H1 (cell line): ENCODE measurements around the gene NR2F2. TPM values are rescaled to one million over a fixed set of nuclear protein-coding genes. Genes with fewer than 3 reads are reported as not detected.
A peak's percentile ranks its signal among the peaks of the same experiment; 100 is the strongest.

Experiments used
- CTCF ChIA-PET: fragments of 300-600 bp; sonication (Branson Sonifier 250); formaldehyde crosslinking; loops from one replicate; lab custom pipeline; 2021; ENCODE audit not compliant: partially characterized antibody; lab: Charles Lee
- POLR2A ChIA-PET: fragments of 300-600 bp; sonication (Branson Sonifier 250); formaldehyde crosslinking; loops from one replicate; lab custom pipeline; 2021; ENCODE audit warnings: inconsistent platforms; ENCODE audit not compliant: partially characterized antibody; lab: Charles Lee
- DNase-seq, 2 experiments: peaks; one replicate each; pipeline versions ENCODE4 v3.0.0 to v3.0.0-alpha.2; 2010 to 2022; ENCODE audit warnings: low spot score in 2 of 2, low read depth in 1 of 2, mixed read lengths in 1 of 2
- FAIRE-seq: peaks from 2 replicates; lab custom pipeline; 2011; peaks lifted over from hg19 to GRCh38; lab: Jason Lieb, UNC
- H2AFZ ChIP-seq: 2 replicates; pipeline ENCODE4 v1.8.1; 2012; ENCODE audit warnings: low read length, inconsistent platforms
- H2AK5ac ChIP-seq: 2 replicates; pipeline ENCODE4 v1.6.1; 2013; ENCODE audit warnings: low read depth, low read length
- H2BK120ac ChIP-seq: replicated peaks from 2 replicates; pipeline ENCODE3; 2013; ENCODE audit warnings: low read depth, low read length, inconsistent platforms
- H2BK12ac ChIP-seq: 2 replicates; pipeline ENCODE4 v1.6.1; 2013; ENCODE audit warnings: low read depth, low read length
- H2BK15ac ChIP-seq: 2 replicates; pipeline ENCODE4 v1.6.1; 2013; ENCODE audit warnings: low read length
- H2BK20ac ChIP-seq: 2 replicates; pipeline ENCODE4 v1.6.1; 2013; ENCODE audit warnings: low read length
- H2BK5ac ChIP-seq: 2 replicates; pipeline ENCODE4 v1.6.1; 2013; ENCODE audit warnings: low read depth, low read length
- H3K14ac ChIP-seq: 2 replicates; pipeline ENCODE4 v1.6.1; 2013; ENCODE audit warnings: inconsistent platforms; ENCODE audit not compliant: insufficient read length
- H3K18ac ChIP-seq: 2 replicates; pipeline ENCODE4 v1.6.1; 2013; ENCODE audit warnings: low read length; ENCODE audit errors: extremely low read depth
- H3K23ac ChIP-seq: 2 replicates; pipeline ENCODE4 v1.6.1; 2013; ENCODE audit warnings: inconsistent platforms; ENCODE audit not compliant: insufficient read length
- H3K23me2 ChIP-seq: 2 replicates; pipeline ENCODE4 v1.6.1; 2013; ENCODE audit warnings: low read depth, low read length
- H3K27ac ChIP-seq: 2 replicates; pipeline ENCODE4 v1.6.1; 2011; ENCODE audit warnings: low read depth, low read length, inconsistent platforms
- H3K27me3 ChIP-seq, 4 experiments: replicated peaks in 1 of 4; 1 replicate in 1 of 4; 2 replicates in 3 of 4; pipeline versions ENCODE4 v1.6.1 to v1.8.1; 2011 to 2013; ENCODE audit warnings: low read length in 3 of 4, mild to moderate bottlenecking in 3 of 4, inconsistent platforms in 2 of 4, mixed read lengths in 2 of 4, moderate library complexity in 1 of 4; ENCODE audit not compliant: control insufficient read depth in 3 of 4, insufficient read depth in 3 of 4; ENCODE audit errors: extremely low read depth in 1 of 4
- H3K36me3 ChIP-seq, 4 experiments: 2 replicates each; pipeline versions ENCODE4 v1.6.1 to v1.8.1; 2011 to 2013; ENCODE audit warnings: mild to moderate bottlenecking in 4 of 4, low read length in 3 of 4, moderate library complexity in 2 of 4, control low read depth in 1 of 4, inconsistent platforms in 1 of 4; ENCODE audit not compliant: insufficient read depth in 4 of 4, control insufficient read depth in 2 of 4
- H3K4ac ChIP-seq: replicated peaks from 2 replicates; pipeline ENCODE3; 2013; ENCODE audit warnings: low read length, low read depth, mixed read lengths, inconsistent platforms; ENCODE audit not compliant: insufficient read length
- H3K4me1 ChIP-seq, 4 experiments: replicated peaks in 1 of 4; 1 replicate in 1 of 4; 2 replicates in 3 of 4; pipeline versions ENCODE4 v1.6.1 to v1.8.1; 2011 to 2013; ENCODE audit warnings: low read length in 3 of 4, inconsistent platforms in 2 of 4, mixed read lengths in 1 of 4; ENCODE audit not compliant: insufficient read depth in 4 of 4, control insufficient read depth in 3 of 4
- H3K4me2 ChIP-seq, 2 experiments: 2 replicates each; pipeline versions ENCODE4 v1.6.1 to v1.8.1; 2011 to 2013; ENCODE audit warnings: low read depth in 2 of 2, low read length in 2 of 2, control low read depth in 1 of 2, inconsistent platforms in 1 of 2, mild to moderate bottlenecking in 1 of 2; ENCODE audit not compliant: insufficient read depth in 1 of 2
- H3K4me3 ChIP-seq, 4 experiments: fragments of 200-600, 300-600 bp in 1 of 4; sonication (generic), shearing (Covaris generic), sonication (Bioruptor Twin) in 1 of 4; 2 replicates each; pipeline versions ENCODE4 v1.5.1 to v1.8.1; 2011 to 2016; ENCODE audit warnings: low read length in 4 of 4, low read depth in 3 of 4, control low read depth in 2 of 4, inconsistent platforms in 2 of 4, mild to moderate bottlenecking in 2 of 4, mixed read lengths in 1 of 4, moderate library complexity in 1 of 4; ENCODE audit not compliant: insufficient read depth in 2 of 4; ENCODE audit errors: extremely low read depth in 1 of 4
- H3K56ac ChIP-seq: replicated peaks from 2 replicates; pipeline ENCODE3; 2013; ENCODE audit warnings: low read depth, mild to moderate bottlenecking, mixed read lengths, low read length, inconsistent platforms; ENCODE audit not compliant: insufficient read length
- H3K79me1 ChIP-seq: 2 replicates; pipeline ENCODE4 v1.6.1; 2013; ENCODE audit warnings: low read depth, low read length, control low read depth
- H3K79me2 ChIP-seq, 2 experiments: 2 replicates each; pipeline versions ENCODE4 v1.6.1 to v1.8.1; 2012 to 2013; ENCODE audit warnings: low read length in 2 of 2, mild to moderate bottlenecking in 2 of 2, inconsistent platforms in 1 of 2; ENCODE audit not compliant: insufficient read depth in 2 of 2, control insufficient read depth in 1 of 2
- H3K9ac ChIP-seq, 4 experiments: replicated peaks in 1 of 4; 1 replicate in 1 of 4; 2 replicates in 3 of 4; pipeline versions ENCODE4 v1.6.1 to v1.8.1; 2011 to 2013; ENCODE audit warnings: low read depth in 3 of 4, low read length in 3 of 4, control low read depth in 2 of 4, mild to moderate bottlenecking in 2 of 4, moderate library complexity in 2 of 4, inconsistent platforms in 1 of 4; ENCODE audit errors: extremely low read depth in 1 of 4
- H3K9me3 ChIP-seq, 2 experiments: 2 replicates each; pipeline versions ENCODE4 v1.6.1 to v1.8.1; 2012 to 2013; ENCODE audit warnings: mild to moderate bottlenecking in 2 of 2, moderate library complexity in 2 of 2, control low read depth in 1 of 2, inconsistent platforms in 1 of 2, low read depth in 1 of 2, low read length in 1 of 2, mixed read lengths in 1 of 2; ENCODE audit not compliant: insufficient read depth in 2 of 2
- H4K20me1 ChIP-seq, 2 experiments: replicated peaks in 1 of 2; 2 replicates each; pipeline versions ENCODE3 to v1.8.1; 2011 to 2013; ENCODE audit warnings: inconsistent platforms in 2 of 2, low read length in 2 of 2, mild to moderate bottlenecking in 1 of 2; ENCODE audit not compliant: insufficient read depth in 2 of 2, control insufficient read depth in 1 of 2
- H4K5ac ChIP-seq: 2 replicates; pipeline ENCODE4 v1.6.1; 2013; ENCODE audit warnings: low read length, low read depth, mixed read lengths, inconsistent platforms; ENCODE audit not compliant: insufficient read length
- H4K8ac ChIP-seq: 2 replicates; pipeline ENCODE4 v1.8.0; 2013; ENCODE audit warnings: mild to moderate bottlenecking, moderate library complexity, low read length, inconsistent platforms; ENCODE audit not compliant: insufficient read depth; ENCODE audit errors: extremely low read depth
- H4K91ac ChIP-seq: replicated peaks from 2 replicates; pipeline ENCODE3; 2013; ENCODE audit warnings: low read length, mixed read lengths, inconsistent platforms; ENCODE audit not compliant: insufficient read length
- ASH2L ChIP-seq: fragments of 200-600, 300-600 bp; sonication (generic); IDR thresholded peaks from one replicate; pipeline ENCODE4 v1.7.1; 2017; ENCODE audit warnings: low read length
- BACH1 ChIP-seq: IDR thresholded peaks from 2 replicates; pipeline ENCODE4 v1.6.1; 2012; ENCODE audit warnings: low read length, improper control_type of control experiment
- CBX5 ChIP-seq: fragments of 300-800, 300-1000 bp; sonication (generic); IDR thresholded peaks from 2 replicates; pipeline ENCODE4 v1.7.1; 2016; ENCODE audit warnings: antibody characterized with exemption, low read length, low read depth
- CTBP2 ChIP-seq: IDR thresholded peaks from 2 replicates; pipeline ENCODE4 v1.7.0; 2011; ENCODE audit warnings: borderline replicate concordance, mild to moderate bottlenecking, moderate library complexity, mixed read lengths, low read length; ENCODE audit not compliant: insufficient read depth, insufficient read length
- JUN ChIP-seq: IDR thresholded peaks from 2 replicates; pipeline ENCODE4 v1.6.1; 2011; ENCODE audit warnings: low read depth, mild to moderate bottlenecking, improper control_type of control experiment, low read length
- RBBP5 ChIP-seq: IDR thresholded peaks from 2 replicates; pipeline ENCODE4 v1.7.1; 2012; ENCODE audit warnings: low read depth, mild to moderate bottlenecking, inconsistent platforms, low read length, moderate library complexity, borderline replicate concordance
- SAP30 ChIP-seq: fragments of 300-600 bp; sonication (generic); IDR thresholded peaks from 2 replicates; pipeline ENCODE4 v1.7.1; 2012; ENCODE audit warnings: low read length, moderate library complexity, mild to moderate bottlenecking, inconsistent platforms; ENCODE audit not compliant: insufficient read depth, insufficient replicate concordance
- TAF1 ChIP-seq: IDR thresholded peaks from 2 replicates; pipeline ENCODE4 v1.6.1; 2011; ENCODE audit warnings: mild to moderate bottlenecking, low read depth, low read length
- TCF12 ChIP-seq: IDR thresholded peaks from 2 replicates; pipeline ENCODE4 v1.6.1; 2011; ENCODE audit warnings: low read depth, mild to moderate bottlenecking, low read length
- USF2 ChIP-seq: IDR thresholded peaks from 2 replicates; pipeline ENCODE4 v1.6.1; 2011; ENCODE audit warnings: low read length, improper control_type of control experiment
- WGBS, 2 experiments: shearing (Covaris generic) in 1 of 2; methylation state at CpG; one replicate each; pipeline versions ENCODE4 v1.1.6 to v1.1.7; 2013 to 2015; ENCODE audit warnings: low lambda C conversion rate in 2 of 2, mixed read lengths in 2 of 2, inconsistent platforms in 1 of 2, low coverage in 1 of 2, missing lambda C conversion rate in 1 of 2; ENCODE audit not compliant: insufficient replicate concordance in 2 of 2, insufficient coverage in 1 of 2, insufficient read length in 1 of 2; ENCODE audit errors: extremely low coverage in 1 of 2, missing lambda C conversion rate in 1 of 2; 5-methylcytosine and 5-hydroxymethylcytosine counted together
- polyA plus RNA-seq, 7 experiments: library from polyadenylated mRNA; depleted of rRNA in 3 of 7; stranded (reverse) in 5 of 7; unstranded in 2 of 7; fragments of >200 nt in 5 of 7; fragments of 200-250 nt in 2 of 7; gene quantifications; 1 replicate in 5 of 7; 2 replicates in 1 of 7; 4 replicates in 1 of 7; pipeline versions ENCODE4 v1.2.1 to v1.2.3, GENCODE V29; 2011 to 2013; ENCODE audit warnings: missing spikeins in 2 of 7, mixed read lengths in 2 of 7
- total RNA-seq: library from RNA; stranded (reverse); fragmentation: NEBNext Ultra II Directional; extraction: Animal tissue kit (Norgen Biotek cat#: 25700); gene quantifications from 2 replicates; pipeline ENCODE4 v1.2.1, GENCODE V29; 2021

NR2F2 gene
- total and polyA plus RNA-seq, 2 of the 8 experiments (the other 6 are each of a cell fraction or from before 2014, with no cell fraction given), result 0.03 TPM; not detected in 1

GRCh38 chr15:96341513-96342405 is 11.3 kb downstream of the NR2F2 start:
- peak in 1 of 2 experiments; percentile 64 for DNase-seq
- TF ChIP-seq JUN (no peak), USF2 (no peak), ASH2L (peak; percentile 58), CBX5 (no peak), BACH1 (no peak), CTBP2 (peak; percentile 94), TAF1 (no peak), SAP30 (no peak), RBBP5 (peak; percentile 8; the same call in 1 of the 2 replicates), TCF12 (0 out of 2 replicates have a peak, but pooled peaks have one; percentile 54)

More at GRCh38 chr15:96341513-96342405, 11.3 kb downstream of the NR2F2 start:
- Histone ChIP-seq H2AK5ac (no peak overlapping the region), H3K4ac (no peak overlapping the region), H3K23ac (no peak overlapping the region), H2BK120ac (no peak overlapping the region), H4K20me1 (peaks cover 0 to 3% of the 10 kb centered on the region in 2 experiments), H2BK15ac (no peak overlapping the region), H3K4me1 (peaks cover 20 to 35% (median 25%) of the 10 kb centered on the region in 4 experiments), H2BK12ac (0 out of 2 replicates have a peak overlapping the region, but pooled peaks have one; percentile 27), H3K56ac (no peak overlapping the region), H2BK20ac (no peak overlapping the region), H3K27me3 (peaks cover 54 to 92% (median 78%) of the 10 kb centered on the region in 4 experiments), H3K9me3 (no peaks in the 10 kb centered on the region), H2BK5ac (no peak overlapping the region), H3K4me2 (peak overlapping the region; percentile 83 to 85), H4K5ac (no peak overlapping the region), H4K91ac (no peak overlapping the region), H3K27ac (no peak overlapping the region), H3K18ac (no peak overlapping the region), H3K23me2 (peaks cover 14% of the 10 kb centered on the region; the same call in 1 of the 2 replicates), H3K79me1 (no peaks in the 10 kb centered on the region), H3K4me3 (peak overlapping the region; percentile 44 to 70 (median 46); a peak in 7 of 8 replicates), H3K36me3 (no peaks in the 10 kb centered on the region; a peak in 1 of 8 replicates), H3K9ac (no peak overlapping the region), H3K79me2 (no peaks in the 10 kb centered on the region), H4K8ac (no peak overlapping the region), H3K14ac (no peak overlapping the region), H2AFZ (no peak overlapping the region)
- 3% methylated on average over 36 of the region's 41 CpGs; no CpG with 5 or more reads in 1 of the 2 experiments for WGBS, 2 experiments
- no peak for FAIRE-seq
- POLR2A ChIA-PET, result interaction anchor here (1.0 to 2.5 kb wide), 3 partner anchors 12 to 19 kb away, joined by 3 to 9 read pairs (median 6); partner anchors contain the start of gene NR2F2
- CTCF ChIA-PET, result interaction anchor here (0.5 to 5.8 kb wide), 5 partner anchors 10 to 52 kb away, joined by 3 to 59 read pairs (median 3); partner anchors contain the start of gene NR2F2
